Myocyte (in vitro differentiated cells): ENCODE measurements around the gene DNM1L. TPM values are rescaled to one million over a fixed set of nuclear protein-coding genes. Genes with fewer than 3 reads are reported as not detected.

Source experiments
- DNase-seq: peaks from one replicate; pipeline ENCODE4 v3.0.0-alpha.2; 2012; ENCODE audit warnings: low read depth
- polyA plus RNA-seq: library from polyadenylated mRNA; unstranded; fragments of >200 nt; gene quantifications from one replicate; pipeline ENCODE4 v1.2.1, GENCODE V29; 2012; ENCODE audit warnings: missing spikeins
- total RNA-seq: library from RNA; depleted of rRNA; stranded (reverse); fragments of >200 nt; gene quantifications from 2 replicates; pipeline ENCODE4 v1.2.3, GENCODE V29; 2014

The DNM1L gene
- total RNA-seq, result 44.4 and 48.1 TPM in 2 replicates
- polyA plus RNA-seq, result 20.8 TPM

GRCh38 chr12:32679091-32679919 lies at the start of gene DNM1L:
Gene DNM1L (plus strand): TSS chr12:32679301. CDS start chr12:32679364, 63 bp downstream.
- DNase-seq, result peak; percentile 95

DNA sequence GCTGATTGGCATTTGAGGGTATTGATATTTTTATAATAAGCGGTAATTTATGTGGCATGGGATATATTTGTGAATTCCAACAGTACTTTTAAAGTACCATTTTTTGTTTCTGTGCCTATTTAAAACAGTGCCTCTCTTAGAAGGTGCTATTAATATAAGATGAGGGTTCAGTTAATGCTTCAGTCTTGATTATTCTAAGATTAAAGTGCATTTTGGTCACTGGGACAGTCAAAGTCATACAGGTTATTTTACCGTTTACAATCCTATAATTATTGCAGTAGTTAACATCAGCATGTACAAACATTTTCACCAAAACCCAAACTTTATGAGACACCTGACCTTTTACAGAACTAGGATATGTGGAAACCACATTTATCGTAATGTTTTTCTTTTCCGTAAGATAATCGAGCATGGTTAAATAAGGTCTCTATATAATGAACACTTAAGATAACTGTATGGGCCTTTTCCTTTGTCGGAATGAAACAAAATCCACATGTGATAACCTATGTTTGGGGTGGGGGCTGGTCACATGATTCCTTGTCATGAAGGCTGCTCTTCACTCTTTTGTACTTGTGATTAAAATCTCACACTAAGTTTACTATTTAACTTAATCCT lies 37.7 kb upstream of the DNM1L start:
- no peak for DNase-seq

- DNase-seq, result no peak
These were observed 34.7 kb upstream of the DNM1L start for GRCh38 chr12:32644431-32644830.

- no peak for DNase-seq
These were observed 31.8 kb upstream of the DNM1L start for GRCh38 chr12:32647275-32647674.

DNA sequence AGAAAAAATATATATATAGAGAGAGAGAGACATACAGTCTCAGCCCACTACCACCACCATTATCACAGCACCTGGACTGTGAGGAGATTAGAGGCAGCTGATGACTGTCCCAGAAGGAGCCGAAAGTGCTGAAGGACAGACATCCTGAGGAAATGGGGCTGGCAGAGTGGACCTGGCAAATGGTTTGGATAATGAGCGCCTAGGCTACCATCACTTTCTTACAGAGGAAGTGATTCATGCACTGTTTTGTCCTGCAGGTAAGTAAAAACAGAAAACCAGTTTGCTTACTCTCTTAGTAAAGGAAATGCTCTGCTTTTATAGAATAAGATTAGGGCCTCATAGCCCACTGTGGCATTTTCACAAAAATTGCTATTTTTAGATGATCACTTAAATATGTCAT lies 28.6 kb upstream of the DNM1L start:
- DNase-seq, result no peak

- no peak for DNase-seq
These were observed 27.7 kb upstream of the DNM1L start for GRCh38 chr12:32651151-32651955.

GRCh38 chr12:32651956-32652210 lies 27.2 kb upstream of the DNM1L start:
- no peak for DNase-seq

DNA sequence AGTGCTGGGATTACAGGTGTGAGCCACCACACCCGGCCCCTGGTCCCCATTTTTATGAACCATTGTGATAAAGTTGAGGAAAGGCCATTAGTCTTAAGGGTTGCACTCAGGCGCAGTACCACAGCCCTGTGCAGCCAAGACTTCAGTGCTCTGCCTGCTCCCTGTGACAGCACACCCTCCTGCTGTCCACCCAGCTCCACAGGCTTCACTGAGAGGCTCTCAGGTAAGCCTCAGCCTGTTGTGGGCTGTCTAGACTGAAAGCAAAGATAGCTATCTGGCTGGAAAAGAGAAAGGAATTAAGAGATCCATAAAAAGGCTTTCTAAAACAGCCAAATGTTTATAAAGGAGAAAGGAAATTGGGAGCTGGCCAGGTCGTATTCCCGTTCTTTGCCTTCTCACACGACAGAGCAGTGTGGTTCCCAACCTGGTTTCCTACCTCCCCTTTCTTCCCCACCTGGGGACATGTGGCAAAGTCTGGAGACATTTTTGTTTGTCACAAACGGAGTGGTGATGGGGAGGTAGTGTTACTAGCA lies 19.1 kb upstream of the DNM1L start:
- DNase-seq, result no peak

GRCh38 chr12:32661706-32662105 lies 17.4 kb upstream of the DNM1L start:
- DNase-seq, result peak; percentile 62

DNA sequence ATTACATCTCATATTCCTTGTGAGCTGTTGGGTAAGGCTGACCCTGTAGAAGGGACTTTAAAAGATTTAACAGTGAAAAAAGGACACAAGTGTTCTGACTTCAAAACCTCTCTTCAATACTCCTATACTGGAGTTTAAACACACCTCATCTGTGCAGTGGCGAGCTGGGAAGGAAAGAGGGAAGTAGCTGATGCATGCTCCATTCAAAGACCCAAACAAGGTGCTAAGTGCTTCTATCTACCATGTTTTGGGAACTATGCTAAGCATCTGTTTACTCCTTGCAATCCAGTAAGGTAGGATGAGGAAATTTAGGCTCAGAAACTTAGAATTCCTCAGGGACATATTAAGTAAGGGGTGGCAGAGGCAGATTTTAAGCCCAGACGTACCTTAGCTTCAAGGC lies 16.4 kb upstream of the DNM1L start:
- DNase-seq, result no peak

- no peak for DNase-seq
These were observed 13.1 kb upstream of the DNM1L start for GRCh38 chr12:32666018-32666417.

- DNase-seq, result no peak
These were observed 9.5 kb upstream of the DNM1L start for GRCh38 chr12:32669584-32669983.

DNA sequence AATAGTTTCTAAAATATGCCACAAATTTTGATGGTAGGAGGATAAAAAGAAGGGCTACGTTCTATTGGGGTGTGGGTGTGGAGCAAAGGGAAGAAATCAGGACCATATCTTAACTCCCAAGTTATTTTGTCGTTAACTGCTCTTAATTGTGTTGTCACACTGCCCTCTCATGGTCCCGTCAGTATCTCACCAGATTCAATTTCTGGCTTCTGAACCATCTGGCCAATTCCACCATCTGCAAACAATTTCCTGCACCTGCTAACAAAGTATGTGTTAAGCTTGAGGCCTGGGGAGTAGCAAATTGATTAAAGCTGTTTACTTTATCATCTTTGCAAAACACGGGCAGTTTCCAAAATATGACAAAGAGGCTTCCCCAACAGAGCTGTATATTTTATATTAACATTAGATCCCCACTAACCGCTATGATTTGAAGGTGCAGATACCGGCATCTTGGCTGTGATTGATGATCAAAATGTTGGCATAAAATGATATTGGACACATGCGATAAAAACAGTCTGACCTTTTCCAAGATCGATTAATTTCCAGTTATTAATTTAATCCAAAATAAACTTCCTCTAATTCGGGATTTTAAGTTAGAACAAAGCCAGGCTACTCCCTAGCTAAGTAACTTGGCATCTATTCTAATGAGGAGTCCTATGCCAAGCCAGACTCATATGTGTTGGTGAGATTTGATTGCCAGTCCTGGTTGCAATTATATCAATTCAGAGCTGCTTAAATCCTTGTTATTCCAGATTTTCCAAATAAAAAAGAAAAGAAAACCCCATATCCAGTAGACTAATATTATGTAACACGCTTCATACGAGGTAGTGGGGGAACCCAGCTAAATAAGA lies 6.9 kb upstream of the DNM1L start:
- DNase-seq, result peak; percentile 85

GRCh38 chr12:32679920-32680237 lies 778 bp downstream of the DNM1L start:
- DNase-seq, result no peak

GRCh38 chr12:32680787-32681186 lies 1.7 kb downstream of the DNM1L start:
- DNase-seq, result no peak

DNA sequence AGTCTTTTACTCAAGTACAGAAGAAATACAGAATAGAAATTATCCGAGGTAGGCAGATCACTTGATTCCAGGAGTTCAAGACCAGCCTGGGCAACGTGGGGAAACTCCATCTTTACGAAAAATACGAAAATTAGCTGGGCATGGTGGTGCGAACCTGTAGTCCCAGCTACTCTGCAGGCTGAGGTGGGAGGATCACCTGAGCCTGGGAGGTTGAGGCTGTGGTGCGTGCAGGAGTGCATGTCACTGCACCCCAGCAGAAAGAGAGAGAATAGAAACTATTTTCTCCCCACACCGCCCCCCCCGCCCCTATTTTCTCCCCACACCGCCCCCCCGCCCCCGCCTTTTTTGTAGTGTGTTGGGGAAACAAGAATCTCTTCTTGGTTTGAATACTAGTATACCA lies 2.2 kb downstream of the DNM1L start:
- no peak for DNase-seq

DNA sequence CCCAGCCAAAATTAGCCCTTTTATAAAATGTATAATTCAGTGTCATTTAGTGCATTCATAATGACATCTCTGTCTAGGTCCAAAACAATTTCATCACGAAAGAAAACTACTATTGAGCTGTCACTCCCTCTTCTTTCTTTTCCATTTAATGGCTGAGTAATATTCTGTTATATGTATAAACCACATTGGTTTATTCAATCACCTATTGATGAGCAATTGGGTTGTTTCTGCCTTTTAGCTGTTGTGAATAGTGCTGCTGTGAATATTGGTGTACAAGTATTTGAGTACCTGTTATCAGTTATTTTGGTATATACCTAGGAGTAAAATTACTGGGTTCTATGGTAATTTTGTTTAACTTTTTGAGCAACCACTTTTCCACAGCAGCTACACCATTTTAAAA lies 7.2 kb downstream of the DNM1L start:
- DNase-seq, result no peak

DNA sequence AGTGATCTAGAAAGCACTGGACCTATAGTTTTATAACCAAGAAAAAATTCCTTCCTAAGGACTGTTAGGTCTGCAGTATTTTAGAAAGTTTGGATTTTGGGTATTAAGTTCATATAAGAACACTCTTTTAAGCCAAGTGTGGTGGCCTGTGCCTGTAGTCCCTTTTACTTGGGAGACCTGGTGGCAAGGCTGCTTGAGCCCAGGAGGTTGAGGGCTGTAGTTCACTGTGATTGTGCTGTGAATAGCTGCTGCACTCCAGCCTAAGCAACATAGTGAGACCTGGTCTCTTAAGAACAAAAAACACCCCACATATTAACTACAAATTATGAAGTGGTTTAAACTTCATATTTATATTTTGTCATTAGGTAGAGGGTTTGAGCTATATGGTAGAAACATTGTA lies 9.7 kb downstream of the DNM1L start:
- no peak for DNase-seq

GRCh38 chr12:32690927-32691326 lies 11.8 kb downstream of the DNM1L start:
- no peak for DNase-seq

DNA sequence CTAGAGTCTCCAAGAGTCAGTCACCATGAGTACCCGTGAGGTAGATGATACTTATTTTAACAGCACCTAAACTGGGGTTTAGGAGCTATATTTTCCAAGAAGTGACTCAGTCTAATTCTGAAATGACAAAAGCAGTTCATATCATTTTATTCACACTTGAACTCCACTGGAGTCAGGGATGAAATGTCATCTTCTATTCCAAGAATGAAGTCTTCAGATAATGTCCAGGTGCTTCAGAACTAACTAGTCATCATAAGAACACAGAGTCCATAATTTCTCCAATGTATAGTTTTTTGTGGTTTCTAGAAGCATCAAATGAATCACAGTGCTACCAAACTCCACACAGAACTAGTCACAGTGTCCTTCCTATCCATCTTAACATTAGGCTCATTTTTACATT lies 13.3 kb downstream of the DNM1L start:
- no peak for DNase-seq

DNA sequence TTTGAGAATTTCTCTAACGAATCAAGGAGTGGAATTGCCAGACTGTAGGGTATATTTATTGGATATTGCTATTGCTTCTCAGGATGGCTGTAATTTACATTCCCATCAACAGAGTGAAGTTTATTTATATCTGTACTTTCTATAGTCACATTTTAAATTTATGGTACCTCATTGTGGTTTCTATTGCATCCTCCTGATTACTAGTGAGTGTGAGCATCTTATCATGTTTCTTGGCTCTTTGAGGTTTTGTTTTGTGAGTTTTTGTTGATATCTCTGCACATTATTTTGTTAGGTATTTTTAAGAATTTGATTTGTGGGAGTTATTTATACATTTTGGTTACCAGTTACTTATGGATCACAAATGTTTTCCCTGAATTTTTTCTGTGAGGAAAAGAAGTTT lies 13.9 kb downstream of the DNM1L start:
- no peak for DNase-seq
